Stimulated activated CD8-positive, alpha-beta memory T cell treated with anti-CD3 and anti-CD28 coated beads, Interleukin-7, amount 100 ng/mL, for 1 hour (primary cell): ENCODE results near the gene PBX1.

Experiments used
- DNase-seq, 2 donors: peaks; one replicate each; pipeline ENCODE4 v3.0.0-alpha.2; 2020; ENCODE audit warnings: low read depth in 2 of 2

Gene PBX1

DNA sequence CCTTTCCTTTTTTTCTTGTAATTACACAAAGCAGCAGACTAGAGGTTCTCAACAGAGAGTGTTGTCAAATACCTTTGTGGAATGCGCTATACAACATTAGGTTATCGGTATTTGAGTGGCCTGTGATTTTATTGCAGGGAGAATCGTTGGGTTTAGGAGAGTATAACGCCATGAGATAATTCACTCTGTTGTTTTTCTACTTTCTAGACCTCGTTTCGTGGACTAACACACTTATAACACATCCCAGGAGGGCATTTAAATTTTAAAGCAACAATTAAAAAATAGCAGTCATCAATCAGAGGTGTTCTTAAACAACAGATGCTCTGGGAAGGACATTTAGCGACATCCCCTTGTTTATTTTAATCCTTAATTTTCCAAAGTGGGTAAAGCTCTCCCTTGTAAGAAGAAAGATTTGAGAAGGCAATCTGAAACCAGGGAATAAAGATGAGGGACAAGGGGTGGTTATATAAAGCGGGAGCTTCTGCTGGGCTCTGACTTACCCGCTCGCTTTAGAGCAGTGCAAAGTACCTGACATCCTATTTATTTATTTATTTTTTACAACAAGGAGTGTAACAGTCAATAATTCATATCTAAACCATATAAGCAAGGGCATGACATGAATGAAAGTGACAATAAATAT lies 4.9 kb downstream of the PBX1 start:
- no peak for DNase-seq

- DNase-seq, result no peak
Measured at GRCh38 chr1:164564378-164564777, 5.4 kb downstream of the PBX1 start.

- DNase-seq, result no peak
Measured at GRCh38 chr1:164565357-164565756, 6.4 kb downstream of the PBX1 start.

DNA sequence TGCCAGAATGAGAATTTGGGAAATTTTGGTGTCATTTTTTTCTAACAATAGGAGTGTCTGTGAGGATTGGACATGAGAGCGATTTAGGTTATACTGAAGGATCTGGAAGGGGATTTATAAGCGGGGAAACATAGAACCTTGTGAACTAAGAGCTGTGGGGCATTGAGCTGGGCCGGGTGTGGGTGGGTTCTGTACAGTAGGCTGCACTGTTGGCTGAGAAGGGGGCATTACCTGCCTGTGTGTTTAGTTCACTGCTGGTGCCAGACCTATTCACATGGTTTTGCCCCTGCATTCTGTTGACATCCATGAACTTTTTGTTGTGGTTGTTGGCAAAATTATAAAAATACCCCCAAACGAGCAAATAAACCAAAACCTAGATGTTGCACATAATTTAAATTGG lies 8.8 kb downstream of the PBX1 start:
- no peak for DNase-seq

DNA sequence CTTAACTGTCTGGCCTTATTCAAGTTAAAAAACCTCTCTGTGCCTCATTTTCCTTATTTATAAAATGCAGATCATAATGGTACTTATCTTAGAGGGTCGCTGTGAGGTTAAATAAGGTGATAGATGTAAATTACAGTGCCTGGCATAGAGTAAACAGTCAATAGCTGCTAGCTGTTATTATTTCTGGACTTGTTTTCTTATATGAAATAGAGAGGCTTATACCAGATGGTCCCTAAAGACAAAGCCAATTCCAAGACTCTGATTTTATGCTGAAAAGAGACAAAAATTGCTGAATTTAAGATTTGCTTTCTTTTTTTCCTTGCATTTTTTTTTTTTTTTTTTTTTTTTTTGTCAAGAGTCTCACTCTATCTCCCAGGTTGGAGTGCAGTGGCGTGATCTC lies 10.3 kb downstream of the PBX1 start:
- no peak for DNase-seq

- no peak for DNase-seq
Measured at GRCh38 chr1:164569866-164570265, 10.9 kb downstream of the PBX1 start.

GRCh38 chr1:164571333-164571732 lies 12.3 kb downstream of the PBX1 start:
- DNase-seq, result no peak

DNA sequence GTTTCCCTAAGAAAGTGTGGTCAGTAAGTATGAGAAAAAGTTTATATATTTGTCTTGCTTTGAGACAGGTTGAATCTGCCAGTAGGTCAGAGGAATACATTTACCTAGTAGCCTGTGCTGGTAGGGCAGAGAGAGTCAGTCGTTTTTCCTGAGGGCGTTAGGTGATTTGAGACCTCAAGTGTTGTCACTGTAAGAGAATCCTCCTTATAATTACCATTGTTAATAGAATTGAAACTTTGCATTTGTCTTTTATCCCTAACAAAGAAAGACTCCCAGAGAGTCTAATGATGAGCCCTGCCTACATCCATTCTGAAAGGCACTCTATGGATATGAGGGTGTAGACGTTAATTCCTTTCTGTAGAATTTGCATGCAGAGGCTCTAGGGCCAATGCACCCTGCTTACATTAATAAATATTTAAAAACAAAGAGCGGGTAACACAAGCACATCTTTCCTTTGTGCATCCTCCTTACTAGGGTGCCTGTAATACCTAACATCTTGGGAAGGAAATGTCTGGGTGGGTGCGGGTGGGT lies 16.4 kb downstream of the PBX1 start:
- no peak for DNase-seq

DNA sequence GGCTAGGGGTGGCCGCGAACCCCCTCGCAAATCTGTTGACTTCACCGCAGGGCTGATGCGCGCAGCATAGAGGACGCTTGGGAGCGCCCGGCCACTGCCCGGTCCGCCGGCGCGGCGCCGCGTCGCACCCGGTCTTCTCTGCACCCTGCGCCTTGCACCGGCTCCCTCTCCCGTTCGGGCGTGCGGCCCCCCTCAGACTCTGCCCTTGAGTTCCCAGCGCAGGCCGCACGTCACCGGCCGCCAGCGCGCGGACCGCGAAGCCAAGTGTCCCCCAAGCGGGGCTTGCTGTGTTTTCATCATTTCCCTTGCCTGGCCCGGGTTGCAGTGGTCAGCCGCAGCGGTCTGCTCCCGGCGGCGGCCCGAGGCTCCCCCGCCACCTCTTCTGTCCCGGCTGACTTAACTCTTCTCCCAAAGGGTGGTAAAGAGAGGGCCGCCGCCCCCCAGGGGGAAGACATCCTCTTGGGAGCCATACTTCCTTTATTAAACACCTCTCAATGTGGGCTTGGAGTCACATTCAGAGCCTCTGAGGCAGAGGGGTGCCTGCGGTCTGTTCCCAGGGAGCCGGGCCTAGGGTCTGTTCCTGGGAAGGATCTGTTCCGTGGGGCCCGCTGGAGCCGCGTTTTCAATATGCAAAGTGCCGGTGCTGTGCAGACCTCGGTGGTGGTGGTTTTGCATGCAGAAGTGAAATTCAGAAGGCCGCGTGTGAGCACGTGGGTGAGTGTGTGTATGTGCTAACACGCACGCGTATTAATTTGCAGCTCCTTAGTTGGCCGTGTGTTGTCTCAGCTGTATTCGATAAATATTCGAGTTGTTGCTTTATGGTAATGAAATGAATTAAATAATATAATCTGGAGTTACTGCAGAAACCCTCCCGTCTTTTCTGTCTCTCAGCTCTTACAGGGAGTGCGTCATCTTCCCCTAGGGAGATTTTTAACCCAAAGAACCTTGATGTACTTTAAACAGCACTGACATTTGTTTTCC lies 17.6 kb downstream of the PBX1 start:
- DNase-seq, result no peak

GRCh38 chr1:164577291-164577690 lies 18.3 kb downstream of the PBX1 start:
- DNase-seq, result no peak

- no peak for DNase-seq
Measured at GRCh38 chr1:164578479-164579200, 19.7 kb downstream of the PBX1 start.

- no peak for DNase-seq
Measured at GRCh38 chr1:164579381-164579780, 20.4 kb downstream of the PBX1 start.

DNA sequence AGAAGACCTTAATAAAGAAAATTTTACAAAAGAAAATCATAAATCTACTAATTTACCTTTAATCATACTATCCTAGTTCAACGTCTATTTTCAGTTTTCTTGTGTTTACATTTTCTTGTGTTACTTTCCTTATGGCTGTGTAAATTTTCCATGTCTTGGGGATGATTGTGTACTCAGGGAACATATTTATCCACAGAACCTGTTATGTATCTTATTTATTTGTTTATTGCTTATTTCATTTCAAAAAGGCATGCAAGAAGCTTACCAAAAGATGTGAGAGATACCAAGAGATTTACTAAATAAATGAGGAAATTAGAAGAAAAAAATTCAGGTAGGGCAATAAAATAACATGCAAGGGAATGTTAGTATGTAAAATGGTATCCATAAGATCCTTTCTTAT lies 22.8 kb downstream of the PBX1 start:
- DNase-seq, result no peak

GRCh38 chr1:164583196-164583595 lies 24.2 kb downstream of the PBX1 start:
- no peak for DNase-seq

- no peak for DNase-seq
Measured at GRCh38 chr1:164583835-164584539, 25.0 kb downstream of the PBX1 start.

- DNase-seq, result no peak
Measured at GRCh38 chr1:164586591-164586990, 27.6 kb downstream of the PBX1 start.

DNA sequence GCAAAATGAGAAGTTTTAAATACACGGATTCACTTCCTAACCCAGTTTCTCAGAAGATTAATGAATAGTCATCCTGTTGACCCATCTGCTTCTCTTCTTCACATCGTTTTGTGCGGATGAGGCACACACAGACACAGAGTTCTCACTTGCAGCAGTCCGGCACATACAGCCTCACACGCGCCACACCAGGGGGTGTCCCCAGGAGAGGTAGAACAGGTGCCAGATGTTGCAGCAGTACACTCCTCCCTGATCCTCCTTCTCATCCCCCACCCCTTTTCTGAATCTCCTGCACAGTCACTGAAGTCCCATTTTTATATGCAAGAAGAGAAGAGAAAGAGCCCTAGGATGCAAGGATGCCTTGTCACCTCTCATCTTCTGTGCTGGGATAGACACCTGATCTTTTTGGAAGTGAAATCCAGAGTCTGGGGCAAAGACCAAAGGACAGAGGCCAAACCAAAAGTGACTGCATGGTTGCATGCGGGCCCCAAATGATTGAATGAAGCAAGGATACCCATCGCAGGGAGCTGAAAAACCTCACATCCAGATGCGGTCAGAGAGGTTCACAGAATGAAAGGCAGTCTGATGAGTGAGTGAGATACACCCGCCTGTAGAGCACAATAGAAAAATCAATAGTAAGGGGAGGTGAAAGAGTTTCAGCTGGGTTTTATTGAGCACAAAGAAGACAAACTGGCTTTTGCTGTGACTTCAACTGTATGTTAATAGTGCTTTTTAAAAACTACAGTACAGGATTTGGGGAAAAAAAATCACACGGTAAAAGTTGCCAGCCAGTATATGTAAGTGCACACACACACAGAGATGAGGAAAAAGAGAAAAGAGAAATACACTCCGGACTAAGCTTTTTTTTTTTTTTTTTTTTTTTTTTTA lies 28.9 kb downstream of the PBX1 start:
- DNase-seq, result no peak

GRCh38 chr1:164588516-164589341 lies 29.7 kb downstream of the PBX1 start:
- no peak for DNase-seq

DNA sequence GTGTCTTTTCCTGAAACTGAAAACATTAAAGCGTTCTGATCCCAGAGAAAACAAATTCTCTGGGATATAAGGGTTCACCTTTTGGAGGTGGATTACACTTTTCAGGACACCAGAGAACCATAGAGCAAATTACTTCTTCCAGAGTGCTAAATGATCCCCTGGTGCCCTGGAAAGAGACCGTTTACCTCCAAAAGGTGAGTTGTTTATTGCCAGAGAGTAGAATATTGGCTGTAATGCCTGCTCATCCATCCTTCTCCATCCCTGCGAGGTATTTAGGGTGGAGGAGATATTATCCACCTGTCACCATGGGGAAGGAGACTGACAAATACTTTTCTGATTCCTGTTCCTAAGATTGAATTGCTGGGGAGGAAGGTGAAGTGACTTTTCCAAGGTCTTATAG lies 30.4 kb downstream of the PBX1 start:
- DNase-seq, result no peak
